ENCODE data around the gene KANK2.
A peak's percentile ranks its signal among the peaks of the same experiment; 100 is the strongest.

DNA sequence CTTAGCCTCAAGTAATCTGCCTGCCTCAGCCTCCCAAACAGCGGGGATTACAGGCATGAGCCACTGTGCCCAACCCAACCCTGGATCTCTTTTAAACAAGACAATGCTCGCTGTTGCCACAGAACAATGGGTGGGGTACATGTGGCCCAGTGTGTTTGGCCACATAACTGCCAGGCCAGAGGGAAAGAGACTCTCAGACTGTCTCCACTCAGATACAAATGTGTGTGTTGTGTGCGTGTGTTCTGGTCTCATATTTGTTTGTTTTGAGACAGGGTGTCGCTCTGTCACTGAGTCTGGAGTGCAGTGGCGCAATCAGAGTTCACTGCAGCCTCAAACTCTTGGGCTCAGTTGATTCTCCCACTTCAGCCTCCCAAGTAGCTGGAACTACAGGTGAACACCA lies 82.3 kb downstream of the KANK2 start:
- no peak for TF ChIP-seq EZH2 (IDR thresholded peaks at IDR 0.05)
- TF ChIP-seq POLR2AphosphoS5 (IDR thresholded peaks at IDR 0.05; ENCODE audit: borderline replicate concordance, low read depth, low read length), result peak; percentile 20; the same call in 1 of the 2 replicates

Measured in SK-N-MC (cell line).